Cardiac septum (tissue), 1 donor: Measurements from ENCODE around the gene ARCN1. TPM values are rescaled to one million over a fixed set of nuclear protein-coding genes. Genes with fewer than 3 reads are reported as not detected.
"Not testable (repeated sequence)": the region's sequence is repeated elsewhere in the genome, so short reads cannot be mapped to it uniquely, and the experiment has no call there.

Experiments
- DNase-seq: peaks from one replicate; pipeline ENCODE4 v3.0.0-alpha.2; 2020; ENCODE audit warnings: low spot score
- intact Hi-C: fragments of 100-400 bp; cut with DNase I; formaldehyde crosslinking; loops from one replicate; pipeline ENCODE4 v1.14.0; 2022
- total RNA-seq: library from RNA; stranded (reverse); fragmentation: NEBNext Ultra II Directional; extraction: Animal tissue kit (Norgen Biotek cat#: 25700); gene quantifications from one replicate; pipeline ENCODE4 v1.2.1, GENCODE V29; 2021
- donor health status: DM: no; HTN: no; CAD: no.

The ARCN1 gene
- total RNA-seq, 1 donor from 2014 or later: 118 TPM

DNA sequence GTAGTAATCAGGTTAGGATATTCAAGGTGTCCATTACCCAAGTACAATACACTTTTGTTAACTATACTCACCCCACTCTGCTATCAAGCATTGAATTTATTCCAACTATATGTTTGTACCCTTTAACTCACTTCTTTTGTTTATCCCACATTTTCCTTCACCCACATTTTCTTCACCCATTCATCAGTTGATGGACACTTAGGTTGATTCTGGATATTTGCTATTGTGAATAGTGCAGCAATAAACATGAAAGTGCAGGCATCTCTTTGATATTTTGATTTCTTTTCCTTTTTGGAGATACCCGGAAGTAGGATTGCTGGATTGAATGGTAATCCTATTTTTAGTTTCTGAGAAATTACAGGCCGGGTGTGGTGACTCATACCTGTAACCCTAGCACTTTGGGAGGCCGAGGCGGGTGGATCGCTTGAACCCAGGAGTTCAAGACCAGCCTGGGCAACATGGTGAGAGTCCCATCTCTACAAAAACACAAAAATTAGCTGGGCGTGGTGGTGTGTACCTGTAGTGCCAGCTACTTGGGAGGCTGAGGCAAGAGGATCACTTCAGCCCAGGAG is 34.7 kb upstream of the ARCN1 start:
- intact Hi-C loops: no loop called here
- no peak for DNase-seq

DNA sequence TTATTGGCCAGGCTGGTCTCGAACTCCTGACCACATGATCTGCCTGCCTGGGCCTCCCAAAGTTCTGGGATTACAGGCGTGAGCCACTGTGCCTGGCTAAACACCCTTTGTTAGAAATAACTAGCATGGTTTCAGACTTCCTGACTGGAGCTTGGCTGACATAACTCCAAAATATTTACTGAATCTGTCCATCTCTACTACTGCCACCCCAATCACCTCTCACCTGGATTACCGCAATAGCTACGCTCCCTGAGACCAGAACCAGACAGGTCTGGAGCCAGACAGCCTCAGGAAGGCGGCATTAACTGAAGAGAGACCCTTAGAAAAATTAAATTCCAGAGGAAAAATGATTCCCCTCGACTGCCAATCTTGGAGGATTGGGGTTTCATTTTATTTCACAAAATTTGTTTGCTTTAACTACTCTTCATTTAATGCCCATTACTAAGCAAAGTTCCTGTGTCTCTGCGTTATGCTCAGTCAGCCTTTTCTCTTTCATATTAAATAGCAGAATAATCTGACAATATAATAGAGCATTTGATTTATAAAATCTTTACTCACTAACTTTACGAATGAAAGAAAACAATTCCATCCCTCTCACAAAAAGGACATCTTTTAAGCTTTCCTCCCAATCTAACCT is 28.1 kb upstream of the ARCN1 start:
- intact Hi-C loops: no loop called here
- DNase-seq: no peak

GRCh38 chr11:118544647-118545010 is 27.6 kb upstream of the ARCN1 start:
- intact Hi-C loops: no loop called here
- no peak for DNase-seq

DNA sequence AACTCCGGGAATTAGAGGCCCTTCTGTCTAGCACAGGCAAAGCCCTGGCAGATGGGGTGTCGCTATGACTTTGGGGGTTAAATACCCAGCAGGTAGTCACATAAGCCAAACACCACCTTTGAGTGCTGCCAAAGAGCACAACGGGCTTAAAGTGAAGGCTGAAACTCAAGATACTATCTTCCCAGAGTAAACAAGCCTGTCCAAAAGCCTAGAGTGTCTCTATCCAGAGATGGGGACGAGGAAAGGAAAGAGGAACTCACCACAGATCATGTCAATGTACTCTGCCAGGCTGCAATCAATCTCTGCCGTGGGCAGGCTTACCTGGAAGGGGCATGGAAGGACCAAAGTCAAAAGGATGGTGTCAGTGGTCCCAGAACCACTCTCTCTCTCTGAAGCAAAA is 26.7 kb upstream of the ARCN1 start:
- intact Hi-C loops: no loop called here

GRCh38 chr11:118547132-118547531 is 25.1 kb upstream of the ARCN1 start:
- intact Hi-C loops: no loop called here
- no peak for DNase-seq

More for the DNA sequence above, 26.7 kb upstream of the ARCN1 start:
- DNase-seq: no peak

- intact Hi-C loops: no loop called here
- no peak for DNase-seq
These were observed 19.9 kb upstream of the ARCN1 start for GRCh38 chr11:118552341-118552740.

DNA sequence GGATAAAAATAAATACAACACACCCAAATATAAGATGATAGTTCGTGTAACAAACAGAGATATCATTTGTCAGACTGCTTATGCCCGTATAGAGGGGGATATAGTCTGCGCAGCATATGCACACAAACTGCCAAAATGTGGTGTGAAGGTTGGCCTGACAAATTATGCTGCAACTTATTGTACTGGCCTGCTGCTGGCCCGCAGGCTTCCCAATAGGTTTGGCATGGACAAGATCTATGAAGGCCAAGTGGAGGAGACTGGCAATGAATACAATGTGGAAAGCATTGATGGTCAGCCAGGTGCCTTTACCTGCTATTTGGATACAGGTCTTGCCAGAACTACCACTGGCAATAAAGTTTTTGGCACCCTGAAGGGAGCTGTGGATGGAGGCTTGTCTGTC is 11.4 kb upstream of the ARCN1 start:
- no peak for DNase-seq
- intact Hi-C loops: no loop called here

GRCh38 chr11:118565051-118565450 is 7.2 kb upstream of the ARCN1 start:
- no peak for DNase-seq
- intact Hi-C loops: no loop called here

DNA sequence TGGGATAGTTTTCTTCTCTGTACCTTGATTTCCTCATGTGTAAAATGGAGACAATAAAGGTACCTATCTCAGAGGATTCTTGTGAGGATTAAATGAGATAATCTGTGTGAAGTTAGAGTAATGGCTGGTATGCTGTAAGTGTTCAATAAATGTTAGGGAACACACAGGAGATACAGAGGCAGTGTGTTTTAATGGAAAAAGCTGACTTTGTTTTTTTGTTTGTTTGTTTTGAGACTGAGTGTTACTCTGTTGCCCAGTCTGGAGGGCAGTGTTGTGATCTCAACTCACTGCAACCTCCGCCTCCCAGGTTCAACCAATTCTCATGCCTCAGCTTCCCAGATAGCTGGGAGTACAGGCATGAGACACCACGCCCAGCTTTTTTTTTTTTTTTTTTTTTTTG is 2.5 kb upstream of the ARCN1 start:
- no peak for DNase-seq
- intact Hi-C loops: loop anchor here (5.0 kb wide), 1 partner anchor 43 kb away; no protein-coding TSS in a partner anchor

DNA sequence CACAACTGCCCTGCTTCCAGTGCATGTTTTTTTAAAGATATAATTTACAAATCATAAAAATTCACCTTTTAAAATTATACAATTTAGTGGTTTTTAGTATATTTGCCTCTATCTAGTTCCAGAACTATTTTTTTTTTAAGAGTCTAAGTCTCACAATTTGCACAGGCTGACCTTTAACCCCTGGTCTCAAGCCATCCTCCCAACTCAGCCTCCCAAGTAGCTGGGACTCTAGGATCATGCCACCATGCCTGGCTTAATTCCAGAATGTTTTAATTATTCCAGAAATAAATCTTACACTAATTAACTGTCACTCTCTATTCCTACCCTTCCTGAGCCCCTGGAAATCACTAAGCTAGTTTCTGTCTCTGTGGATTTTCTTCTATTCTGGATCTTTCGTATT is 1.4 kb upstream of the ARCN1 start:
- intact Hi-C loops: loop anchor here (5.0 kb wide), 1 partner anchor 42 kb away; no protein-coding TSS in a partner anchor
- DNase-seq: no peak

DNA sequence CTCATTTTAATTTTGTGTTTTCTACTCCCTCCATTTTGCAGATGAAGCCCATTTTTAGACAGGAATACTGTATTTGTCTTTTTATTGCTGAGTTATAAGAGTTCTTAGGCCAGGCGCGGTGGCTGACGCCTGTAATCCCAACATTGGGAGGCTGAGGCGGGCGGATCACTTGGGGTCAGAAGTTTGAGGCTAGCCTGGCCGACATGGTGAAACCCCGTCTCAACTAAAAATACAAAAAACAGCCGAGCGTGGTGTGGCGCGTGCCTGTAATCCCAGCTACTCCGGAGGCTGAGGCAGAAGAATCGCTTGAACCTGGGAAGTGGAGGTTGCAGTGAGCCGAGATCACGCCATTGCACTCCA is 528 bp upstream of the ARCN1 start:
- not testable (repeated sequence) for DNase-seq
- intact Hi-C loops: loop anchor here (5.0 kb wide), 1 partner anchor 41 kb away; no protein-coding TSS in a partner anchor

GRCh38 chr11:118572981-118573550 is 857 bp downstream of the ARCN1 start:
- DNase-seq: no peak
- intact Hi-C loops: loop anchor here (5.0 kb wide), 1 partner anchor 39 kb away; no protein-coding TSS in a partner anchor

GRCh38 chr11:118574636-118575035 is 2.4 kb downstream of the ARCN1 start:
- no peak for DNase-seq
- intact Hi-C loops: loop anchor here (5.0 kb wide), 1 partner anchor 38 kb away; no protein-coding TSS in a partner anchor

GRCh38 chr11:118577995-118578394 is 5.8 kb downstream of the ARCN1 start:
- DNase-seq, intact Hi-C loops: not testable (repeated sequence)

DNA sequence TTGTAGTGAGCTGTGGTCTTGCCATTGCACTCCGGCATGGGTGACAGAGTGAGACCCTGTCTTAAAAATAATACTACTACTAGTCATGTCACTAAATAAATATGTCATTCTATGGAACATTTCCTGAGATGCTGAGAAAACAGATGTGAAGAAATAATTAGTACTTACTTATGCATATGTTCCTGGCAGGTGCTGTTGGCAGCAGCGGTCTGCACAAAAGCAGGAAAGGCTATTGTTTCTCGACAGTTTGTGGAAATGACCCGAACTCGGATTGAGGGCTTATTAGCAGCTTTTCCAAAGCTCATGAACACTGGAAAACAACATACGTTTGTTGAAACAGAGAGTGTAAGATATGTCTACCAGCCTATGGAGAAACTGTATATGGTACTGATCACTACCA is 8.8 kb downstream of the ARCN1 start:
- intact Hi-C loops: no loop called here
- no peak for DNase-seq

GRCh38 chr11:118587952-118588351 is 15.7 kb downstream of the ARCN1 start:
- intact Hi-C loops: no loop called here

DNA sequence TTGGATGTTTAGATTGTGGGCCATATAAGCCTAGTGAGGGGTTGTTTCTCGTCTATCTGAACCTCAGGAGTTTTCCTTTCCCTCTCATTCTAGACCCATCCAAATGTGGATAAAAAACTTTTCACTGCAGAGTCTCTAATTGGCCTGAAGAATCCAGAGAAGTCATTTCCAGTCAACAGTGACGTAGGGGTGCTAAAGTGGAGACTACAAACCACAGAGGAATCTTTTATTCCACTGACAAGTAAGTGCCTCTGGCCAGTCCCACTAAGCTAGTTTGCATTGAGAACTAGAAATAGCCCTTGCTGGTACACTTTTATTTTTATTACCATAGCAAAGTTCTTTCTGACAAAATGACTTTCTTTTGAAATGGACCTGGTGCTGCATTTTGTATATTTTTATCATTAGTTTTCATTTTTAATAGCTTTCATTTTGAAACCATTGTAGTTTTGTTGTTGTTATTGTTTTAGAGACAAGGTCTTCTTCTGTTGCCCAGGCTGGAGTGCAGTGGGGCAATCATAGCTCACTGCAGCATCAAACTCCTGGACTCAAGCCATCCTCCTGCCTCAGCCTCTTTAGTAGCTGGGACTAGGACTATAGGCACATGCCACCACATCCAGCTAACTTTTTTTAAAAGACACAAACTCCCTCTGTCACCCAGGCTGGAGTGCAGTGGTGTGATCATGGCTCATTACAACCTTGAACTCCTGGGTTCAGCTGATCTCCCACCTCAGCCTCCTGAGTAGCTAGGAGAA is 20.6 kb downstream of the ARCN1 start:
- intact Hi-C loops: no loop called here
- no peak for DNase-seq

More at GRCh38 chr11:118587952-118588351, 15.7 kb downstream of the ARCN1 start:
- no peak for DNase-seq

- intact Hi-C loops: loop anchor here (2.0 kb wide), 1 partner anchor 62 kb away; no protein-coding TSS in a partner anchor
These were observed 22.8 kb downstream of the ARCN1 start for GRCh38 chr11:118594984-118595383.

DNA sequence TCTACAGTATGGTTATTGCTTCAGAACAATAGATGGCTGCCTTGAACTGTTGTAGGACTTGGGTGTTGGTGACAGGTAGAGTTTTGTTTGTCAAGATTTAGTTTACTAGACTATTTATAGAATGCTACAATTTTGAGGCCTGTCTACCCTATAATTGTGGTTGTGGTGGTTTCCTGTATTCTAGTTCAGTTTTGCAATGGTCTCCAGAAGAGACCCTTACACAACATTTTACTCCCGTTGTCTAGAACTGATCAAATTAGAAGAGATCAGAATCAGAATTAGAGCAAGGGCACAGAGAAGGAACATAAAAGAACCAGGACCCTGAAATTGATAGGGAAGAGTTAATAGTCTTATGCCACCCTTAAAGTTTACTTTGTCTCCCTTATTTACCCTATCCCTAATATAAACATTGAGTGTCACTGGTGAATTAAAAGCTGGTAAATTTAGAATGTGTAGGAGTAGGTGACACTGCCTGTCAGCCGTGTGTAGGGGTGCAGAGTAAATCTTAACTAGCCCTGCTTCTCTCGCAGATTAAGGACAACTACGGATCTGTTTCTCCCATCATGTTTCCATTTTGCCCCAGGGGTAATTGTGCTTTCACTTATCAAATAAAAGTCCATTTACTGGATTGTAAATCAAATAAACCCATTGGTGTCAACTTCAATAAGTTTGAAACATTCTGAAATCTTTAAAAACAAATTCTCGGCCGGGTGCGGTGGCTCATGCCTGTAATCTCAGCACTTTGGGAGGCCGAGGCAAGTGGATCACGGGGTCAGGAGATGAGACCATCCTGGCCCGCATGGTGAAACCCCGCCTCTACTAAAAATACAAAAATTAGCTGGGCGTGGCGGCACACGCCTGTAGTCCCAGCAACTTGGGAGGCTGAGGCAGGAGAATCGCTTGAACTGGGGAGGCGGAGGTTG is 24.3 kb downstream of the ARCN1 start:
- DNase-seq: no peak
- intact Hi-C loops: no loop called here

More at GRCh38 chr11:118594984-118595383, 22.8 kb downstream of the ARCN1 start:
- not testable (repeated sequence) for DNase-seq
